Measurements from ENCODE around the gene ACSF3.

DNA sequence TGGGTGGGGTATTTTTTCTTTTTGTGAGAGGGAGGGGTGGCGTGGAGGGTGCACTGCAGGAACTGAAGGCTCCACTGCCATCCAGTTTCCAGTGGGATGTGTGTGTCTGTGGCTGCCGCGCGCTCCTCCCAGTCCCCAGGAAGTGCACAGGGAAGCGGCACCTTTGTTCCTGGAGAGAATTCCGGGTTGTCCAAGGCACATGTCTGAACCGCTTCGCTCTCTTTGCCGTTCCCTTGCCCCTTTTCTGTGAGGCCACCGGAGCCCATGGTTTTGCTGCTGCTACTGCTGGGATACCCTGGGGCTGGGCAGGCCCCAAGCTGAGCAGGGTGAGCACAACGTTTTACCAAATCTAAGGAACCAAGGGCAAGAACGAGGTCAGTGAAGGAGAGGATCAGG is 19.5 kb downstream of the ACSF3 start:
- TF ChIP-seq CTCF (IDR thresholded peaks at IDR 0.05) (no peak), EZH2phosphoT487 (IDR thresholded peaks at IDR 0.05) (no peak), EZH2 (IDR thresholded peaks at IDR 0.05) (no peak)

Data from neural progenitor cell (in vitro differentiated cells).